HFFc6 (cell line): ENCODE measurements around the gene TMEM250. TPM values are rescaled to one million over a fixed set of nuclear protein-coding genes. Genes with fewer than 3 reads are reported as not detected.

Source experiments
- DNase-seq: peaks from one replicate; pipeline ENCODE4 v3.0.0-alpha.2; 2018
- H3K27ac Mint-ChIP-seq: 2 replicates; pipeline ENCODE4 v1.8.0; 2020; ENCODE audit warnings: mild to moderate bottlenecking, mixed read lengths
- H3K27me3 Mint-ChIP-seq: 2 replicates; pipeline ENCODE4 v1.8.0; 2021; ENCODE audit warnings: mild to moderate bottlenecking, moderate library complexity, mixed read lengths; ENCODE audit not compliant: insufficient read depth
- H3K36me3 Mint-ChIP-seq: 2 replicates; pipeline ENCODE4 v1.8.0; 2021; ENCODE audit warnings: low read depth, mixed read lengths
- H3K4me1 Mint-ChIP-seq: 2 replicates; pipeline ENCODE4 v1.8.0; 2020; ENCODE audit warnings: low read depth, mixed read lengths
- H3K4me3 Mint-ChIP-seq: 2 replicates; pipeline ENCODE4 v1.8.0; 2020; ENCODE audit warnings: mild to moderate bottlenecking, moderate library complexity, mixed read lengths
- H3K9me3 Mint-ChIP-seq: 2 replicates; pipeline ENCODE4 v1.8.0; 2020; ENCODE audit warnings: mild to moderate bottlenecking, mixed read lengths
- total RNA-seq, 6 experiments: library from RNA; stranded (reverse); fragmentation: NEBNext Ultra II Directional; extraction: Animal tissue kit (Norgen Biotek cat#: 25700); gene quantifications; 2 replicates in 1 of 6; 3 replicates in 5 of 6; pipeline ENCODE4 v1.2.3, GENCODE V29; 2021
- TF ChIP-seq, protein P1 (sequence below): fragments of 200-600 bp; sonication (generic); IDR thresholded peaks from 2 replicates; pipeline ENCODE4 v1.5.0; 2021; ENCODE audit warnings: antibody characterized with exemption, mild to moderate bottlenecking

TMEM250 gene
- total RNA-seq, 6 experiments from 2014 or later, result 31.6 to 45.4 (median 35.7) TPM

DNA sequence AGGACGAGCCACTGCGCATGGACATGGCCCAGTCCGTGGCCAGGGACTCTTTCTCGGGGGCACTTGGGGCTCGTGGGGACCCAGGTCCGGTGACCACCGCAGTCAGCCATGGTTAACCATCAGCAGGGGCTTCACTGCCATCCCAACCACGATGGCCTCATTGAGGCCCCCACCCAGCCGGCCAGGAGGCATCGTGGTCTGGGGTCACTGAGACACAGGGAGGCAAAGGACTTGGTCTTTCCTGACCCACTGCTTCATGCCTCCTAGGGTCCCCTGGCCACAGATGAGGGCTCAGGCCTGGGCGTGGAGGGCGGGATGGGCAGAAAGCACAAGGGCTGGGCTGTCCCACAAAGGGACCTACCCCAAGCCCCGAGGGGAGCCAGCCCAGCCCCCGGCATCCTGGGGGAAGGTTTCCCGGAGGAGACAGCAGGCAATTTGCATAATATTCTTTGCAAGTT is 30.2 kb downstream of the TMEM250 start:
- H3K27me3 Mint-ChIP-seq, result no peaks in the 10 kb centered on the region; the same call in 1 of the 2 replicates
- peaks cover 23% of the 10 kb centered on the region for H3K4me1 Mint-ChIP-seq
- no peak overlapping the region for H3K27ac Mint-ChIP-seq
- no peaks in the 10 kb centered on the region for H3K9me3 Mint-ChIP-seq
- TF ChIP-seq, protein P1, sequence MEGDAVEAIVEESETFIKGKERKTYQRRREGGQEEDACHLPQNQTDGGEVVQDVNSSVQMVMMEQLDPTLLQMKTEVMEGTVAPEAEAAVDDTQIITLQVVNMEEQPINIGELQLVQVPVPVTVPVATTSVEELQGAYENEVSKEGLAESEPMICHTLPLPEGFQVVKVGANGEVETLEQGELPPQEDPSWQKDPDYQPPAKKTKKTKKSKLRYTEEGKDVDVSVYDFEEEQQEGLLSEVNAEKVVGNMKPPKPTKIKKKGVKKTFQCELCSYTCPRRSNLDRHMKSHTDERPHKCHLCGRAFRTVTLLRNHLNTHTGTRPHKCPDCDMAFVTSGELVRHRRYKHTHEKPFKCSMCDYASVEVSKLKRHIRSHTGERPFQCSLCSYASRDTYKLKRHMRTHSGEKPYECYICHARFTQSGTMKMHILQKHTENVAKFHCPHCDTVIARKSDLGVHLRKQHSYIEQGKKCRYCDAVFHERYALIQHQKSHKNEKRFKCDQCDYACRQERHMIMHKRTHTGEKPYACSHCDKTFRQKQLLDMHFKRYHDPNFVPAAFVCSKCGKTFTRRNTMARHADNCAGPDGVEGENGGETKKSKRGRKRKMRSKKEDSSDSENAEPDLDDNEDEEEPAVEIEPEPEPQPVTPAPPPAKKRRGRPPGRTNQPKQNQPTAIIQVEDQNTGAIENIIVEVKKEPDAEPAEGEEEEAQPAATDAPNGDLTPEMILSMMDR, result no peak
- DNase-seq, result no peak
- H3K36me3 Mint-ChIP-seq, result no peaks in the 10 kb centered on the region
- H3K4me3 Mint-ChIP-seq, result no peak overlapping the region

DNA sequence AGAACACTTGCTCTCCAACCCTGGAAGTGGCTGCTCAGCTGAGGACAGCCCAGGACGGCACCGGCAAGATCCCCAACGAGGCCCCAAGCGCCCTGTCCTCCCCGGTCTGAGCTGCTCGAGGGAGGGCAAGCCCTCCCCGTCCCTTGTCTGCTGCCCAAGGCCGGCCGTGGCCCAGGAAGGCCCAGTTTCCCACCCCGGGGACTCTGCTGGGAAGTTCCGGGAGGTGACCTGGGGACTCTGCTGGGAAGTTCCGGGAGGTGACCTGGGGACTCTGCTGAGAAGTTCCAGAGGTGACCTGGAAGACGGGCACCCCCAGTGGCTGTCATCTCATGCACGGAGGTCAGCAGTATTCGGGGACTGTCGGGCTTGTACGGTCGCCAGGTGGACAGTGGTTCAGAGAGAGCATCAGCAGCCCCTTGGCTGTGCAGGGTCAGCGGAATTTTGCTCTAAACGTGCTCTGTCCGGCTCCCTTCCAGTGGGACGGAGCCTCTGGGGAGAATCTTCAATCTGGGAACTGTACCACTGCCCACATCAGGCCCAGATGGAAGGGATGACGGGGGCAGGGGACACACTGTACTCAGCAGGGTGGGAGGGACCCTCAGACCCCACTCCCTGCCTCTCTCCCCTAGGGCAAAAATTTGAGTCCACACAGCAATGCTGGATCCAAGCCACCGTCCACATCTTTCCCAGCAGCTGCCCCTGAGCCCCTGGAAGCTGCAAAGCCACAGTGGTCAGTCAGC is 30.8 kb downstream of the TMEM250 start:
- Mint-ChIP-seq H3K27ac (no peak overlapping the region), H3K36me3 (no peaks in the 10 kb centered on the region), H3K4me3 (no peak overlapping the region), H3K27me3 (no peaks in the 10 kb centered on the region; the same call in 1 of the 2 replicates), H3K9me3 (no peaks in the 10 kb centered on the region), H3K4me1 (peaks cover 17% of the 10 kb centered on the region)
- TF ChIP-seq, protein P1, result no peak
- DNase-seq, result no peak

DNA sequence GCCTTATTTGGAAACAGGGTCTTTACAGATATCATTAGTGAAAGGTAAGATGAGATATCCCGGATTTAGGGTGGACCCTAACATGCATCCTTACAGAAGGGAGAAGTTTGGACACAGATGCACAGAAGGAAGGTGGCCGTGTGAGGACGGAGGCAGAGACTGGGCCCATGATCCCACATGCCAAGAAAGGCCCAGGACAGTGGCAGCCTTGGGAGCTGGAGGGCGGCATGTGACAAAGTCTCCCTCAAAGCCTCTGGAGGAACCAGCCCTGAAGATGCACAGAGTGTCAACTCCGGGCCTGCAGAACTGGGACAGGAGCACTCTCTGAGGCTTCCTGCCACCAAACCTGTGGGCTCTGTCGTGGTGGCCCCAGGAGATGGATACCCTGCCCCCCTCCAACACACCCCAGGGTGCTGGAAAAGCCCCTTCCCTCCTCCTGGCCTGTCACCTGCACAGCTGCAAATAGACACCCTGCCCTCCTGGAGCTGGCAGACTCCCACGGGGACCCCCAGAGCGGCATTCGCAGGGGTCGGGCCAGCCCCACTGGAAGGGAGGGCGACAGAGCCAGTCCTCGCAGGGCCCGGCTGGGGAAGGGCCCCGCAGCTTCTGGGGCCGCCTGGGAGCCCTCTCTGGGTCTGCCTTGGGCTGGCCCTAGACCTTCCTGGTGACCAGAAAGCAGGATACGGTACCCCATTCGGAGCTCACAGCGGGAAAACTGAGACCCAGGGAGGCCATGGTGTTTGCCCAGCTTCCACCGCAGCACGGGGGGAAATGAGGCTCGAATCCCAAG is 31.5 kb downstream of the TMEM250 start:
- Mint-ChIP-seq H3K36me3 (no peaks in the 10 kb centered on the region), H3K27me3 (no peaks in the 10 kb centered on the region; the same call in 1 of the 2 replicates), H3K9me3 (no peaks in the 10 kb centered on the region), H3K27ac (no peak overlapping the region), H3K4me3 (no peak overlapping the region), H3K4me1 (peaks cover 14% of the 10 kb centered on the region)
- DNase-seq, result no peak
- TF ChIP-seq, protein P1, result no peak

DNA sequence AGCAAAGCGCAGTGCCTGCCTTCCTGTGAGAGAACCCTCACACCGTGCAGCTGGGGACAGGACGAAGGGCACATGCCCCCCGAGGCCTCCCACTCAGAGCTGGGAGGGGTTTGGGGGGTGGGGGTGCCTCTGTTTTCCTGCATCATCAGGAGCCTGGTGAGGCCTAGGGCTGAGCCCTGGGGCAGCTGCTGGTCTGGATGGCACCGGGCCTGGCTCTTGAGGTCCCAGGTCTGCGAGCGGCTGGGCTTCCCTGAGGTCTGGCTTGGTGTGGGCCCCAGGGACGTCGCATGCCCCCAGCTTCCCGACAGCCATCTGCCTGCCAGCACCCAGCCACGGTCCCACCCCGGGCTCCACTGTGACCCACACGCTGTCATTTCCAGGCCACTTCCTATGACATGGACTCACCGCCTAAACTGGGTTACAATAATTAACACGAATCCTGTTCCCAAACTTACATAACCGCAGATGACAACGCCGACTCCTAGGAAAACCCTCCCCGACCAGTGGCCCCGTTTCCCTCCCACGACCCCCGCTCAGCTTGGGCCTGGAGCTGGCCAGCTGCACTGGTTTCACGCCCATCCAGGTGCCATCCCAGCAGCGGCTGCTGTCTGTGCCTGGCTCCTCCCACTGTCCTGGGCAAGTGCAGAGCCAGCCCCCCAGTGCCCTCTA is 32.3 kb downstream of the TMEM250 start:
- no peaks in the 10 kb centered on the region for H3K36me3 Mint-ChIP-seq
- TF ChIP-seq, protein P1, result no peak
- no peak overlapping the region for H3K27ac Mint-ChIP-seq

DNA sequence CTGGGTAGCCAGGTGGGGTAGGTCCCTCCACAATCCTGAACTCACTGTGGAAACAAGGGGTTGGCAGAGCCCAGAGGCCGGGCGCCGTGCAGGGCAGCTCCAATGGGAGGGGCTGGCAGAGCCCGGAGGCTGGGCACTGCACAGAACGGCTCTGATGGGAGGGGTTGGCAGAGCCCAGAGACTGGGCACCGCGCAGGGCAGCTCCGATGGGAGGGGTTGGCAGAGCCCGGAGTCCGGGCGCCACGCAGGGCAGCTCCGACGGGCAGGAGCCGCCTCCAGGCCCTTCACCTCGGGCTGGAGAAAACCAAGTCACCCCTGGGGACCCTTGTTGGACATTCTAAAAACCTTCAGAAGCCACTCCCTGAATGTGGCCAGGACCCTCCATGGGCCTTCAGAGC is 32.9 kb downstream of the TMEM250 start:
- no peaks in the 10 kb centered on the region; the same call in 1 of the 2 replicates for H3K27me3 Mint-ChIP-seq
- no peaks in the 10 kb centered on the region for H3K36me3 Mint-ChIP-seq
- H3K4me1 Mint-ChIP-seq, result peaks cover 7% of the 10 kb centered on the region
- no peaks in the 10 kb centered on the region for H3K9me3 Mint-ChIP-seq
- no peak overlapping the region; the same call in 1 of the 2 replicates for H3K27ac Mint-ChIP-seq
- TF ChIP-seq, protein P1, result no peak
- no peak overlapping the region for H3K4me3 Mint-ChIP-seq
- DNase-seq, result no peak

More for the DNA sequence above, 32.3 kb downstream of the TMEM250 start:
- Mint-ChIP-seq H3K9me3 (no peaks in the 10 kb centered on the region), H3K4me3 (no peak overlapping the region), H3K27me3 (no peaks in the 10 kb centered on the region; the same call in 1 of the 2 replicates), H3K4me1 (peaks cover 8% of the 10 kb centered on the region)
- no peak for DNase-seq
